ENCODE data around the gene PAQR9.

The PAQR9 gene

GRCh38 chr3:142982038-142982773 is 18.7 kb upstream of the PAQR9 start:
- no peak for DNase-seq

DNA sequence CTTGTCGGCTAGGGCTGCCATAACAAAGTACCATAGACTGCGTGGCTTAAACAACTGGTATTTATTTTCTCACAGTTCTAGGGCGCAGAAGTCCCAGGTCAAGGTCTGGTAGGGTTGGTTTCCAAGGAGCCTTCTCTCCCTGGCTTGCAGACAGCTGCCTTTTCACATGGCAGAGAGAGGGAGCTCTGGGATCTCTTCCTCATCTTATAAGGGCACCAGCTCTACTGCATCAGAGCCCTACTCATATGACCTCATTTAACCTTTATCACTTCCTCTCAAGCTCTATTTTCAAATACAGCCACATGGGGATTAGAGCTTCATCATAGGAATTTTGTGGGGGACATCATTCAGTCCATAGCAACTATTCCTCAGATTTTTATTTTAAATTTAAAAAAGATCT is 17.6 kb upstream of the PAQR9 start:
- no peak for DNase-seq

- DNase-seq: no peak
Measured at GRCh38 chr3:142977399-142977728, 13.9 kb upstream of the PAQR9 start.

- DNase-seq: no peak
Measured at GRCh38 chr3:142976621-142977398, 13.3 kb upstream of the PAQR9 start.

GRCh38 chr3:142975316-142975995 is 12.0 kb upstream of the PAQR9 start:
- DNase-seq: no peak

- no peak for DNase-seq
Measured at GRCh38 chr3:142973217-142974009, 9.9 kb upstream of the PAQR9 start.

GRCh38 chr3:142972092-142972753 is 8.7 kb upstream of the PAQR9 start:
- DNase-seq: no peak

GRCh38 chr3:142971431-142971830 is 8.0 kb upstream of the PAQR9 start:
- no peak for DNase-seq

DNA sequence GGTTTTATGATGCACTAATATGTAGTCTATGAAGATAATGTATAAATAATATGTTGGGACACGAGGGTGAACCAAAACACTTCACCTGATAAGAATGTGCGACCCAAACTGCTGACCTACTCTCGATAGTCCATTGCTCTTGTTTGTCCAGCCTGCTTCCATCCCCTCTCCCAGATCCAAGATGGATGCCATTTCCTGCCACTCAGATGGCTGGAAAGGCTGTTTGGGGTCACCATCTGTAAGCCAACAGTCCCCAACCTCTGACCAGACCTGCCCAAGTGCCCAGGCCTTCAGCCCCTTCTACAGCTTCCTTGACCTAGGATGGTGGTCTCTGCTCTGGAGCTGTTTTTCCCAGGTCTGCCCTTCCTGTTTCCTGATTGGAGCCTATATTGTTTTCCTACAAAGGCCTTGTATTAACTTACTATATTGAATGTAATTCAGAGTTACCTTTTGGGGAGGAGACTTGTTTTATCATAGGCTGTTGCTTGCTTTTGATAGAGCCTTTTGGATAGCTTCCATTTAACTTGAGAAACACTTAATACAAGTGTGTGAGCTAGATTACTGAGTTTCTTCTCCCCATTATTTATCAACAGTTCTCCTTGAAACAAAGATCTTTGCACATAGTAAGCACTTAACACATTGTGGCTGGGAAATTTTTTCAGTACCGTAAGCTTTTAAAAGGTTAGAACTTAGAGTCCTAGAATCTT is 5.0 kb upstream of the PAQR9 start:
- no peak for DNase-seq

DNA sequence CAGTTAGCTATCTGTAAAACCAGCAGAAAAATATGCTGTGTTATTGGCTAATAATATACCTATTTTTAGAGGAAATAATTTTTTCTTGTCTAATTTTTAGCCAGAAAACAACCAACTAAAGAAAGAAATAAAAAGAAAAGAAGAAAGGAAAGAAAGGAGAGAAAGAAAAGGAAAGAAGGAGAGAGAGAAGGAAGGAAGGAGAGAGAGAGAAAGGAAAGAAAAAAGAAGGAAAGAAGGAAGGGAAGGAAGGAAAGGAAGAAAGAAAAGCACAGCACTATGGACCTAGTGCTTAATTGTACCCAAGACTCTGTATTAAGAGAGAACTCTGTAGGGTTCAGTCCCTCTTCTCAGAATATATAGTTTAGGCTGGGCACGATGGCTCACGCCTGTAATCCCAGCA is 3.3 kb upstream of the PAQR9 start:
- DNase-seq: no peak

DNA sequence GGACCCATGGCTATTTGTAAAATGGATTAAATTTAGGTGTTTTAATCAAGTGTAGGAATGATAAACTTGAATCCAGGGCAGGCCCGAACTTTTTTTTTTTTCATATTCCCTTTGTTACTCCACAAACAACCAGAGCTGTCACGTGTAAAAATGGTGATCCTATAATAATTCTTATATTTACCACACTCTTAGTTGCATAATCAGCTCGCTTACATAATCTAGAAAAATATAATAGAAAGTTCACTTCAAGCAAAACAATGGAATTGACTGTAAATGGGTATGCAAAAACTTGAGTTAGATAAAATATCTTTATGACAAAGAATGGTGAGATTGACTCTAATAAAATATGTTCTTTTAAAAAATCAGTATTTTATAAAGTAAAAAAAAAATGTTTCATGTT is 2.1 kb upstream of the PAQR9 start:
- no peak for DNase-seq

- DNase-seq: no peak
Measured at GRCh38 chr3:142963234-142963515, 299 bp downstream of the PAQR9 start.

GRCh38 chr3:142962520-142963233 is 797 bp downstream of the PAQR9 start:
- no peak for DNase-seq

GRCh38 chr3:142962175-142962519 is 1.3 kb downstream of the PAQR9 start:
- no peak for DNase-seq

DNA sequence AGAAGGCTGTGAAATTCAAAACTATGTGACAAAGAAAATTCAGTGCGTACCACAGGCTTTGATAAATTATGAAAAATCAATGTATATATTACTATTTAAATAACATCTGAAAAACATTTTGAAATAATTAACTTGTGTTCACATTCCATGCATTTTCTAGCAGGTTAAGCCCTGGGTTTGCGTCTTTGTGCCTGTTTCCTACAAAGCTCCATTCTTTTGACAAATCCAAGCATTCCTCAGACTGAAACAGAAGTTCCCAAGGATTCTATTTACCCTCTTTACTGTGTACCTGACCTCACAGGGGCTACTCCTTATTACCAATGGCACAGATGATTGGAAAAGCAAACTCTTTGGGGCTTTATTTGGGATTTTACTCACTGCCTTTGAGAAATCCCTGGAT is 1.9 kb downstream of the PAQR9 start:
- no peak for DNase-seq

- no peak for DNase-seq
Measured at GRCh38 chr3:142960322-142960850, 3.1 kb downstream of the PAQR9 start.

GRCh38 chr3:142958707-142959106 is 4.8 kb downstream of the PAQR9 start:
- DNase-seq: no peak

DNA sequence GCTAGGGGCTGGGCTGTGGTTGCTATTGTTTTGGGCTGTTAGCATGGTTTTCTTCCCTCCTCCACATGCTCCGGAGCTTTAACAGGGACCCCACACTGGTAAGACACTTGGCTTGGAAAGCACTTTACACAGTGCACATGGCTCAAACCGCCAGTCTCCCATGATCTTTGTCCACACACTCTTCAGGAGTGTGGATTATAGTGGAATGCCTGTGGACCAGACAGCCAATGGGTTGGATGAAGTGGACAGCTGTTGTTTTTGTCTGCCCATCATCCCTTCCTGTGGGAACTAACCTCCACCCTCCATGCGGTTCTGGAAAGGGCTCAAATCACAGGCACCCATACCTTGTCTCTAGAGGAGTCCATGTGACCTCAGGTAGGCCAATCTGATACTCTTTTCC is 10.0 kb downstream of the PAQR9 start:
- no peak for DNase-seq

- DNase-seq: no peak
Measured at GRCh38 chr3:142952272-142953193, 10.9 kb downstream of the PAQR9 start.

- DNase-seq: no peak
Measured at GRCh38 chr3:142951794-142952193, 11.7 kb downstream of the PAQR9 start.

Data from T-helper 9 cell (primary cell).